Neuronal stem cell (in vitro differentiated cells): ENCODE measurements around the gene PNMT.

Source experiments
- DNase-seq: peaks from one replicate; pipeline ENCODE4 v3.0.0-alpha.2; 2013; ENCODE audit warnings: low spot score
- H2AFZ ChIP-seq: one replicate; pipeline ENCODE4 v1.6.1; 2013; ENCODE audit warnings: mild to moderate bottlenecking, low read length, inconsistent platforms
- H2AK5ac ChIP-seq: 2 replicates; pipeline ENCODE4 v1.6.1; 2013; ENCODE audit warnings: low read depth, mild to moderate bottlenecking, inconsistent platforms, low read length, moderate library complexity, mixed read lengths
- H2BK120ac ChIP-seq: 2 replicates; pipeline ENCODE4 v1.6.1; 2013; ENCODE audit warnings: low read depth, mild to moderate bottlenecking, inconsistent platforms, low read length, moderate library complexity, mixed read lengths
- H2BK12ac ChIP-seq: one replicate; pipeline ENCODE4 v1.6.1; 2013; ENCODE audit warnings: low read length, inconsistent platforms
- H2BK15ac ChIP-seq: 2 replicates; pipeline ENCODE4 v1.6.1; 2013; ENCODE audit warnings: mild to moderate bottlenecking, low read length, inconsistent platforms, mixed read lengths
- H2BK5ac ChIP-seq: one replicate; pipeline ENCODE4 v1.6.1; 2013; ENCODE audit warnings: inconsistent platforms, mild to moderate bottlenecking, low read length, moderate library complexity
- H3K14ac ChIP-seq: one replicate; pipeline ENCODE4 v1.6.1; 2013; ENCODE audit warnings: low read length, inconsistent platforms
- H3K18ac ChIP-seq: 2 replicates; pipeline ENCODE4 v1.6.1; 2013; ENCODE audit warnings: low read length, inconsistent platforms
- H3K23ac ChIP-seq: 2 replicates; pipeline ENCODE4 v1.6.1; 2013; ENCODE audit warnings: low read depth, mild to moderate bottlenecking, mixed read lengths, low read length, inconsistent platforms; ENCODE audit not compliant: poor library complexity
- H3K27ac ChIP-seq: replicated peaks from 3 replicates; pipeline ENCODE4 v1.5.1; 2013; ENCODE audit warnings: low read length, inconsistent platforms
- H3K27me3 ChIP-seq, 3 experiments: 2 replicates each; pipeline ENCODE4 v1.6.1; 2013; ENCODE audit warnings: low read length in 3 of 3, mild to moderate bottlenecking in 2 of 3, inconsistent platforms in 1 of 3, low read depth in 1 of 3, mixed read lengths in 1 of 3, moderate library complexity in 1 of 3; ENCODE audit not compliant: control insufficient read depth in 3 of 3, insufficient read depth in 3 of 3
- H3K36me3 ChIP-seq, 2 donors: replicated peaks in 1 of 2; 2 replicates each; pipeline ENCODE4 v1.6.1; 2013; ENCODE audit warnings: low read length in 2 of 2; ENCODE audit not compliant: control insufficient read depth in 2 of 2, insufficient read depth in 2 of 2
- H3K4ac ChIP-seq: 2 replicates; pipeline ENCODE4 v1.6.1; 2013; ENCODE audit warnings: inconsistent platforms, mild to moderate bottlenecking, low read length, moderate library complexity
- H3K4me1 ChIP-seq, 2 donors: 1 replicate in 1 of 2; 2 replicates in 1 of 2; pipeline ENCODE4 v1.6.1; 2013; ENCODE audit warnings: low read length in 2 of 2, low read depth in 1 of 2; ENCODE audit not compliant: control insufficient read depth in 2 of 2, insufficient read depth in 1 of 2
- H3K4me2 ChIP-seq: one replicate; pipeline ENCODE4 v1.6.1; 2013; ENCODE audit warnings: mild to moderate bottlenecking, low read length, inconsistent platforms; ENCODE audit not compliant: insufficient read depth, poor library complexity, severe bottlenecking
- H3K4me3 ChIP-seq, 2 donors: 2 replicates each; pipeline ENCODE4 v1.5.1; 2013; ENCODE audit warnings: low read length in 2 of 2, mild to moderate bottlenecking in 2 of 2, inconsistent platforms in 1 of 2, moderate library complexity in 1 of 2
- H3K79me1 ChIP-seq: one replicate; pipeline ENCODE4 v1.6.1; 2013; ENCODE audit warnings: low read depth, mild to moderate bottlenecking, inconsistent platforms, low read length, moderate library complexity
- H3K9ac ChIP-seq: one replicate; pipeline ENCODE4 v1.6.1; 2013; ENCODE audit warnings: mild to moderate bottlenecking, low read depth, low read length, inconsistent platforms; ENCODE audit not compliant: poor library complexity
- H3K9me3 ChIP-seq, 2 donors: replicated peaks in 1 of 2; 2 replicates each; pipeline versions ENCODE3 to v1.6.1; 2013; ENCODE audit warnings: low read length in 2 of 2, mild to moderate bottlenecking in 2 of 2, inconsistent platforms in 1 of 2, low read depth in 1 of 2, mixed read lengths in 1 of 2, moderate library complexity in 1 of 2; ENCODE audit not compliant: control insufficient read depth in 2 of 2, insufficient read depth in 1 of 2
- H4K8ac ChIP-seq: one replicate; pipeline ENCODE4 v1.6.1; 2013; ENCODE audit warnings: low read depth, mild to moderate bottlenecking, inconsistent platforms, low read length, moderate library complexity
- H4K91ac ChIP-seq: one replicate; pipeline ENCODE4 v1.6.1; 2013; ENCODE audit warnings: low read length, low read depth, mild to moderate bottlenecking, inconsistent platforms; ENCODE audit not compliant: poor library complexity
- WGBS, 2 donors: extraction: QIAGEN DNeasy Blood & Tissue Kit; methylation state at CpG; one replicate each; pipeline ENCODE4 v1.1.7; 2013; ENCODE audit warnings: missing lambda C conversion rate in 2 of 2, mixed read lengths in 1 of 2; ENCODE audit not compliant: insufficient read length in 2 of 2, insufficient replicate concordance in 1 of 2; ENCODE audit errors: extremely low coverage in 2 of 2; 5-methylcytosine and 5-hydroxymethylcytosine counted together

PNMT gene

DNA sequence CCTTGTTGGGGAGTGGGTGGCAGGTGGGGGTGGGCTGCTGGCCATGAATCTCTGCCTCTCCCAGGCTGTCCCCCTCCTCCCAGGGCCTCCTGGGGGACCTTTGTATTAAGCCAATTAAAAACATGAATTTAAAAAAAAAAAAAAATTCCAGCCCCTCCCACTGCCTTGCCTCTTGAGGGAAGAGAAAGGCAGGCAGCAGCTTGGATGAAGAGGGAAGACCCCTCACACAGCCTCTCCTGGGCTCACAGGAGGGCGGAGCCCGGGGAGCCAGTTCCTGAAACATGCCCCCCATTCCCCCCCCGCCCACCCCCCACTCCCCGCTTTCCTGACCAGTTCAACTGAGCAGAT is 4.9 kb upstream of the PNMT start:
- Histone ChIP-seq H3K23ac (no peak overlapping the region), H2AK5ac (peak overlapping the region; percentile 96), H3K14ac (no peak overlapping the region), H4K91ac (no peak overlapping the region), H3K18ac (peak overlapping the region; percentile 92), H3K9ac (no peak overlapping the region), H4K8ac (no peak overlapping the region), H3K4me2 (no peak overlapping the region), H2BK5ac (peak overlapping the region; percentile 90), H3K4ac (no peak overlapping the region), H2AFZ (no peak overlapping the region), H3K9me3 (no peaks in the 10 kb centered on the region), H2BK120ac (peak overlapping the region; percentile 47), H3K27me3 (peaks cover 0 to 20% (median 0%) of the 10 kb centered on the region in 3 experiments), H2BK15ac (no peak overlapping the region), H3K27ac (no peak overlapping the region), H3K36me3 (peaks cover 29 to 46% of the 10 kb centered on the region in 2 donors), H3K4me3 (no peak overlapping the region), H3K79me1 (peaks cover 13% of the 10 kb centered on the region), H3K4me1 (peaks cover 8 to 24% of the 10 kb centered on the region in 2 donors), H2BK12ac (no peak overlapping the region)
- no CpG with 5 or more reads among the region's 4 CpGs for WGBS, 2 donors
- no peak for DNase-seq

- H3K27me3 ChIP-seq = peaks cover 0 to 25% (median 4%) of the 10 kb centered on the region in 3 experiments
- no peak overlapping the region for H2AFZ ChIP-seq
- no peak overlapping the region for H4K91ac ChIP-seq
- H3K9ac ChIP-seq = peak overlapping the region; percentile 24
- peak overlapping the region; percentile 89 for H3K18ac ChIP-seq
- peak overlapping the region; percentile 65 for H4K8ac ChIP-seq
- no peak overlapping the region for H2BK15ac ChIP-seq
- WGBS, 2 donors = no CpG with 5 or more reads among the region's 17 CpGs
- no peak overlapping the region for H3K14ac ChIP-seq
- H2BK12ac ChIP-seq = no peak overlapping the region
- H2AK5ac ChIP-seq = peak overlapping the region; percentile 96
- H2BK120ac ChIP-seq = no peak overlapping the region
- no peak overlapping the region for H3K27ac ChIP-seq
- H3K36me3 ChIP-seq = peaks cover 24 to 40% of the 10 kb centered on the region in 2 donors
- H3K4me2 ChIP-seq = peak overlapping the region; percentile 25
- DNase-seq = no peak
- peaks cover 8 to 27% of the 10 kb centered on the region in 2 donors for H3K4me1 ChIP-seq
- peak overlapping the region; percentile 65 for H3K23ac ChIP-seq
- H3K9me3 ChIP-seq = no peaks in the 10 kb centered on the region
- H3K4ac ChIP-seq = no peak overlapping the region
- H2BK5ac ChIP-seq = peak overlapping the region; percentile 87
- H3K79me1 ChIP-seq = peaks cover 12% of the 10 kb centered on the region
- no peak overlapping the region for H3K4me3 ChIP-seq
Measured at GRCh38 chr17:39663688-39664580, 4.3 kb upstream of the PNMT start.

- Histone ChIP-seq H2BK5ac (peak within 1 kb of the TSS; percentile 87), H3K9ac (peak within 1 kb of the TSS; percentile 24), H3K9me3 (no peaks in the 10 kb centered on the region), H2BK15ac (peak within 1 kb of the TSS; percentile 74), H3K4me1 (peaks cover 8 to 27% of the 10 kb centered on the region in 2 donors), H2BK12ac (peak within 1 kb of the TSS; percentile 73), H3K4ac (peak within 1 kb of the TSS; percentile 37), H4K8ac (no peak within 1 kb of the TSS), H3K4me3 (no peak within 1 kb of the TSS), H3K18ac (peak within 1 kb of the TSS; percentile 83), H3K23ac (peak within 1 kb of the TSS; percentile 65), H3K4me2 (no peak within 1 kb of the TSS), H3K36me3 (peaks cover 20 to 31% of the 10 kb centered on the region in 2 donors), H2BK120ac (peak within 1 kb of the TSS; percentile 18), H3K79me1 (peaks cover 7% of the 10 kb centered on the region), H3K27ac (no peak within 1 kb of the TSS), H2AFZ (no peak within 1 kb of the TSS), H4K91ac (no peak within 1 kb of the TSS), H3K14ac (peak within 1 kb of the TSS; percentile 82), H2AK5ac (peak within 1 kb of the TSS; percentile 99), H3K27me3 (peaks cover 0 to 29% (median 12%) of the 10 kb centered on the region in 3 experiments)
- no peak for DNase-seq
- WGBS, 2 donors = no CpG with 5 or more reads among the region's 15 CpGs
Measured at GRCh38 chr17:39664581-39665561, 3.4 kb upstream of the PNMT start, which contains the start of gene TCAP. TCAP (plus strand) TSS chr17:39665349; CDS start chr17:39665360, 11 bp downstream.
